ENCODE data around the gene ALOXE3. TPM values are rescaled to one million over a fixed set of nuclear protein-coding genes. Genes with fewer than 3 reads are reported as not detected.
"Not testable (repeated sequence)": the region's sequence is repeated elsewhere in the genome, so short reads cannot be mapped to it uniquely, and the experiment has no call there.

ALOXE3 gene
- total RNA-seq, 1 donor from 2014 or later: not detected

DNA sequence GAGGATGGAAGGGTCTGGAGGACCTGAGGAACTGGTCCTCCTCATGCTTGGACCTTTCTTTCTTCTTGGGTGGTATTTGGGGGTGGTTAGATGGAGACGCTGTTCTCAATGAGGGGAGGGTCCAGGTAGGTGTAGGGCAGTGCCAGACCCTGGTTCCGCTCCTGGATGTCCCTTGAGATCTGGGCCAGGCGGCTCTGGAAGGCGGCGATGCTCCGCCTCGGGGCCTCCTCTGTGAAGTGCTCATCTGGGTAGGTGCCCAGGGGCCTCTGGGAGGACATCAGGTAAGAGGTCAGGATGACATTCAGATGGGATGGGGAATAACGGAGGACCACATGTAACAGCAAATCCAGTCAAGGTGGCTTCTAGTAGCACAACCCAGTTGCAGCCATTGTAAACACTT, 21.8 kb downstream of the ALOXE3 start:
- no peak for DNase-seq (ENCODE audit: low read depth, low spot score)

GRCh38 chr17:8095361-8095760, 23.0 kb downstream of the ALOXE3 start:
- no peak for DNase-seq (ENCODE audit: low read depth, low spot score)

GRCh38 chr17:8091033-8091687, 27.2 kb downstream of the ALOXE3 start:
- DNase-seq (ENCODE audit: low read depth, low spot score): no peak

DNA sequence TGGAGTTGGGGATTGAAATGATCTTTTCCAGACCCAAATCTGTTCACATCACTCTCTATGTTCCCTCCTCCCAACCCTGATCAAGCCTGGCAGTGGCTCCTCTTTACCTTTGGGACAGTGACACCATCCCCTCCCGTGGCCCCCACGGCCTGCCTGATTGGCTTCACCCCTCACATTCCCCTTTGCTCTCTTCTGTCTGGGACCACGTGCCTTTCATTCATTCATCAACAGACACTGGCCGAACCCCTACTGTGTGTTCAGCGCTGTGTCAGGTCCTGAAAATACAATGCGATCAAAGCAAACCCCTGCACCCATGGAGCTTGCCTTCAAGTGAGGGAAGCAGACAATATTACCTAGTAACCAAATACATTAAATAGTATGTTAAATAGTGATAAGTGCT, 28.6 kb downstream of the ALOXE3 start:
- DNase-seq (ENCODE audit: low read depth, low spot score): no peak

DNA sequence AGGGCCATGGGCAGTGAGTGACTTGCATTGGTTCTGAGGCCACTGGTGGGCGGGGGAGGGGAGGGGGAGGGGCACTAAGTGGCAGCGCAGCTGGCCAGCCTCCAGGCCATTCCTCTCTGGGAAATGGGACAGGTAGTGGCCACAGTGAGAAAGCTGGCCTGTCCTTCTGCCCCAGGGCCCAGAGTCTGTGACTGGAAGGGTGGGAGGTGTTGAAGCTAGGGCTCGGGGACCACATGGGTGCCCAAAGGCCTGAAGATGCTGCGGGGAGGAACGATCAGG, 30.4 kb downstream of the ALOXE3 start:
- DNase-seq (ENCODE audit: low read depth, low spot score): no peak

- no peak for DNase-seq (ENCODE audit: low read depth, low spot score)
Observed at GRCh38 chr17:8087075-8087951, 31.0 kb downstream of the ALOXE3 start, which contains the start of gene ALOX12B. TSS of gene ALOX12B (minus strand) at chr17:8087716. CDS start at chr17:8087442, 274 bp downstream.

DNA sequence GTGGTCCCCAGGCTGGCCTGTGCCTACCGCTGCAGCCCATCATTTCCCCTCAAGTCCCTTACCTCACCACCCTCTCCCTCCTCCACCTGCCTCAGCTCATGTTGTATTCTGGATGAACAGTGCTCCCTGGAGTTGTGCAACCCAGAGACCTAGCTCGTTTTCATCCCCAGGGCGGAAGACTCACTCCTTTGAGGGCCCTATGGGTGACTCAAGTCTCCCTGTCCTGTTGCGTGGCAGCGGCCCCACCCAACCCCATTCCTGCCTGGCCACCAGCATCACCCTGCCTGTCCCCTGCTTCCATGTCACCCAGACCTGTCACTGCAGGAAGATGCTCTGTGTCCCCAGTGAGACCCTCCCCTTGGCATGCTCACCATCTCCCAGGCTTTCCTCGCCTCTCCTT, 34.1 kb downstream of the ALOXE3 start:
- no peak for DNase-seq (ENCODE audit: low read depth, low spot score)

GRCh38 chr17:8082292-8082691, 36.0 kb downstream of the ALOXE3 start:
- DNase-seq (ENCODE audit: low read depth, low spot score): no peak

- no peak for DNase-seq (ENCODE audit: low read depth, low spot score)
Observed at GRCh38 chr17:8081876-8082275, 36.4 kb downstream of the ALOXE3 start.

GRCh38 chr17:8080799-8081219, 37.5 kb downstream of the ALOXE3 start:
- no peak for DNase-seq (ENCODE audit: low read depth, low spot score)

- no peak for DNase-seq (ENCODE audit: low read depth, low spot score)
Observed at GRCh38 chr17:8080208-8080798, 38.0 kb downstream of the ALOXE3 start.

- DNase-seq (ENCODE audit: low read depth, low spot score): no peak
Observed at GRCh38 chr17:8079291-8080207, 38.8 kb downstream of the ALOXE3 start.

DNA sequence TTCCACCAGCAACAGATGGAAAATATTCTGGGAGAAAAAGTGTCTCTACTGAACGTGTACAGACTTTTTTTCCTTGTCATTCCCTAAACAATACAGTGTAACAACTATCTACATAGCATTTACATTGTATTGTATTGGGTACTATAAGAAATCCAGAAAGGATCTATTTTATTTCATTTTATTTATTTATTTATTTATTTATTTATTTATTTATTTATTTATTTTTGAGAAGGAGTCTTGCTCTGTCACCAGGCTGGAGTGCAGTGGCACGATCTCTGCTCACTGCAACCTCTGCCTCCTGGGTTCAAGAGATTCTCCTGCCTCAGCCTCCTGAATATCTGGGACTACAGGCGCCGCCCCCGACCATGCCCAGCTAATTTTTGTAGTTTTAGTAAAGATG, 40.4 kb downstream of the ALOXE3 start:
- not testable (repeated sequence) for DNase-seq (ENCODE audit: low read depth, low spot score)

- no peak for DNase-seq (ENCODE audit: low read depth, low spot score)
Observed at GRCh38 chr17:8076502-8077266, 41.6 kb downstream of the ALOXE3 start.

DNA sequence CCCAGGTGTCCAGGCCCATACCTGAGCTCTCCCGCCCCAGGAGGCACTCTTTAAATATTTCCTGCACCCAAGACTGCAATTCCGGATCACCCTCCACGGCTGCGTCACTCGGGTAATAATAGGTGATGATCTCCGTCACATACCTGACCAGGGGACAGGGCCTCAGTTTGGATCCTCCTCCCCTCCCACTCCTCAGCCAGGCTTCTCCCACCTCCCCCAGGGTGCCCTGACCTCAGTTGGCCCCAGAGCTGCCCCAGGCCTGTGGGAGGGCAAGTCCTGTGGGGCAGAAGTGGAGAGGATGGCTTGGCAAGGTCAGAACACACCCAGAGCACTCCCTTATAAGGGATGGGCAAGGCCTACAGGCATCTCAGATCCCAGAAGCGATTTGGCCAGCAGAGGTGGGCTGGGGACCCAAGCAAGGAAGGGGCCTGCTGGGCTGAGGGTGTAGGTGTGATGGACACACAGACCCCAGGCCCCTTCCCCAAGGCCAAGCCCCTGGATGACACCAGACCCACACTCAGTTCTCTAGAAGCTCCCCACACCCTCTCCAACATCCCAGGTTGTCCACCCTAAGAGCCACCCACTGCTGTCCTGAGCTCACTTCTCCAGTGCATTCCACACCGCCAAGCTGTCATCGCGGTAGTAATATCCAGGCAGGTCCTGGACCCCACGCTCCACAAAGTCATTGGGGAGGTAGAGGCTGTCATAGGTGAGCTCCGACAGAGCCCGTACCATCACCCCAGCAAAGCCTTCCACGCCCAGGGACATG, 42.6 kb downstream of the ALOXE3 start:
- DNase-seq (ENCODE audit: low read depth, low spot score): no peak

DNA sequence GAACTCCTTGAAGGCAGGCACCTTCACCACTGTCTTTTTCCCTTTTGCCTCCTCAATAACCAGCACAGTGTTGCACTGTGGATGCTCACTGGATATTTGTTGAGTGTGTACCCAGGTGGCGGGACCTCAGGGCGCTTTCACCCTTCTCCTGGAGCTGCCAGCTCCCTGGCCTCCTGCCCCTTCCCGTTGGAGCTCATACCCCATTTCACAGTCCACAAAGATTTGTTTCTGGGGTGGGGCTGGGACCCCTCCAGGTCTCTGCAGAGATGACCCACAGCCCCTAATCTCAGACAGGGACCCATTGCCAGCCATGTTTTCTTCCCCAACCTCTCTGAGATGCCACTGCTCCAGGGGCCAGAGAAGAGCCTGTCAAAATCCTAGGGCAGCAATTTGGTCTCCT, 43.2 kb downstream of the ALOXE3 start:
- DNase-seq (ENCODE audit: low read depth, low spot score): no peak

- no peak for DNase-seq (ENCODE audit: low read depth, low spot score)
Observed at GRCh38 chr17:8074554-8074953, 43.8 kb downstream of the ALOXE3 start.

DNA sequence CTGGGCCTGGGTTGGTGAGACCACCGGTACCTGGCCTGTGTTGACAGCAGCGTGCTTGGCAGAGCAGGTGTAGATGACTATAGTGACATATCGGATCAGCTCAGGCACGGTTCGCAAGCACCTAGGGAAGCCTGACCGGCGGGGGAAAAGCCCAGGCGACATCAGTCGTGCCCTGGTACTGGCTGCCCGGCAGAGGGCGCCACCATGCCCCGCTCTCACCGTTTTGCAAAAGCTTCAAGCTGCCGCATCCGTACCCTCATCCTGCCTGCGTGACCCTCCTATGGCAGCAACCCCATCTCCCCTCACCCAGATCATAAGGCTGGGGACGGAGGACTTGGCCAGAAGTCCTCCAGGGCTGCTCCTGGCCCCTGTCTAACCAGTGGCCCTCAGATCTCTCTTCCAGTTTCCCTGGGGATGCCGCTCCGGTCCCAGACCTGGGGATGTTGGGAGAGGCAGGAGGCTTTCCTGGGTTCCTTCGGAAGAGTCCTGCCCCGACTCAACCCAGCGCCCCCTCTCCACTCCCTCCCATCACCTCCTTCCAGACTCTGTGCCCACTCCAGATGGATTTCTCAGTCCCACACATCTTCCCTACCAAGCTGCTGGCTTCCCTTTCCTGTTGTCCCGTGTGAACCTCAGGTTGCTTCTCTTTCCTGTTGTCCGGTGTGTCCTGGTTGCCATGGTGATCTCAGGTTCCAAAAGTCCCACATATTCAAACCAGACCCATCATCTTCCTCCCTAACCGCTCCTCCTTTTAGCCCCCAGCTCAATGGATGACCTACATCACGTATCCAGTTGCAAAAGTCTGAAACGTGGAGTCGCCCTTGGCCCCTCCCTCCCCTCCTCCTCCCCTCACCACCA, 44.5 kb downstream of the ALOXE3 start:
- DNase-seq (ENCODE audit: low read depth, low spot score): no peak
